Ishikawa (cell line): Measurements from ENCODE around the gene KRTAP9-6.

Source experiments
- CEBPB ChIP-seq: IDR thresholded peaks from 2 replicates; pipeline ENCODE4 v1.6.1; 2012
- CREB1 ChIP-seq: IDR thresholded peaks from 2 replicates; pipeline ENCODE4 v1.6.1; 2012; ENCODE audit warnings: low read depth
- EGR1 ChIP-seq: IDR thresholded peaks from 2 replicates; pipeline ENCODE4 v1.6.1; 2012
- FOXM1 ChIP-seq: IDR thresholded peaks from 2 replicates; pipeline ENCODE4 v1.6.1; 2012; ENCODE audit warnings: low read depth, borderline replicate concordance
- RAD21 ChIP-seq: IDR thresholded peaks from 2 replicates; pipeline ENCODE4 v1.6.1; 2012; ENCODE audit warnings: low read depth
- TAF1 ChIP-seq: IDR thresholded peaks from 2 replicates; pipeline ENCODE4 v1.6.1; 2012; ENCODE audit warnings: low read depth, mild to moderate bottlenecking
- USF1 ChIP-seq: IDR thresholded peaks from 2 replicates; pipeline ENCODE4 v1.6.1; 2012
- YY1 ChIP-seq: IDR thresholded peaks from 2 replicates; pipeline ENCODE4 v1.6.1; 2012; ENCODE audit warnings: low read depth
- ZBTB7A ChIP-seq: IDR thresholded peaks from 2 replicates; pipeline ENCODE4 v1.6.1; 2012; ENCODE audit warnings: low read depth

DNA sequence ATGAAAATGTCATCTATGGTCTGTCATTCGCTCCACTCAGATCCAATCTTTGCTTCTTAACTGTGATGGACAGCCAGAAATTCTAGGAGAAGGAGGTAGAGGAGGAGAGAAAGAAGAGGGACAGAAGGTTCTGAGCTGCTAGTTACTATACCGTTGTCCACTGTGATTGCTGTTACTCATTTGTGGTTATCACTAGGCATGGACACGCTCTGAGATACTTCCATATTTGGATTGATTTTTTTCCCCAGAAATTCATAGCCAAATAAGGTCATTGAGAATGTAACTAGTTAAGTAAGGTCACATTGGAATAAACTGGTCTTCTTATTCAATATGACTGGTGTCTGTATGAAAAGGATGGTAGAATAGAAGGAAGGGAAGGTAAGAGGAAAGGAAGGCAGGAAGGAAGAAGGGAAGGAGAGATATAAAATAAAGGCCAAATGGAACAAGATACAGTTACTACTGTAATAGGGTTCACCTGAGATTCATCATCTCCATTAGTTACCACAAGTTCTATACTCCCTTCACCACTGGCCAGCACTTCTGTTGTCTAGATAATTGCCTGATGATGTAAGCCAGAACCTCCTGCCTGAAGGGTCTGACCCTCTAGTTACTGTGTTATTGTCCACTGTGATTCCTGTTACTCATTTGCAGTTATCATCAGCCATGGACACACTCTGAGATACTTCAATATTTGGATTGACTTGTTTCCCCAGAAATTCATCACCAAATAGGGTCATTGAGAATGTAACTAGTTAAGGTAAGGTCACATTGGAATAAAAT is 13.2 kb downstream of the KRTAP9-6 start:
- TF ChIP-seq CEBPB = no peak
- TF ChIP-seq FOXM1 = no peak
- no peak for TF ChIP-seq USF1
- TF ChIP-seq EGR1 = no peak
- no peak for TF ChIP-seq RAD21
- no peak for TF ChIP-seq TAF1
- TF ChIP-seq ZBTB7A = no peak
- TF ChIP-seq YY1 = no peak
- no peak for TF ChIP-seq CREB1
